ENCODE data around the gene IFT122. TPM values are rescaled to one million over a fixed set of nuclear protein-coding genes. Genes with fewer than 3 reads are reported as not detected.
"Not testable (repeated sequence)": the region's sequence is repeated elsewhere in the genome, so short reads cannot be mapped to it uniquely, and the experiment has no call there.

The IFT122 gene
- total RNA-seq, 1 donor from 2014 or later = 41.6 TPM

DNA sequence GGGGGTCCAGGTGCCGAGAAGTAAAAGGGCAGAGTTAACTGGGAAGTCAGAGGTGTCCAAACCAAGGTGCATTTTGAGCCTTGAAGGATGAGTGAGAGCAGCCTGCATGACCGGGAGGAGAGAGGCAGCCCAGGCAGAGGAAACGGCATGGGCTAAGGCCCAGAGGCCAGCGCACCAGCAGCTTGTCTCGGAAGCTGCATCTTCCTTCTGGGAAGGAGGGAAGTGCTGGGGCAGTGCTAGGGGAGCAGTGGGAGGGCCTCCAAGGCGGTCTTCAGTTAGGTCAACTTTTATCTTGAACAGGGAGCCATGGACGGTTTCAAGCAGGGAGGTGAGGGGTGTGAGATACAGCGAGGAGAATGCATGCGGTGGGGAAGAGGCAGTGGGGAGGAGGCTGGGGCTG lies 104.0 kb downstream of the IFT122 start:
- Mint-ChIP-seq H3K36me3 (no peaks in the 10 kb centered on the region), H3K9me3 (no peaks in the 10 kb centered on the region), H3K27me3 (no peaks in the 10 kb centered on the region), H3K4me1 (ENCODE audit: unreplicated experiment) (peaks cover 16% of the 10 kb centered on the region), H3K27ac (no peak overlapping the region), H3K4me3 (no peak overlapping the region)
- TF ChIP-seq, protein P1, sequence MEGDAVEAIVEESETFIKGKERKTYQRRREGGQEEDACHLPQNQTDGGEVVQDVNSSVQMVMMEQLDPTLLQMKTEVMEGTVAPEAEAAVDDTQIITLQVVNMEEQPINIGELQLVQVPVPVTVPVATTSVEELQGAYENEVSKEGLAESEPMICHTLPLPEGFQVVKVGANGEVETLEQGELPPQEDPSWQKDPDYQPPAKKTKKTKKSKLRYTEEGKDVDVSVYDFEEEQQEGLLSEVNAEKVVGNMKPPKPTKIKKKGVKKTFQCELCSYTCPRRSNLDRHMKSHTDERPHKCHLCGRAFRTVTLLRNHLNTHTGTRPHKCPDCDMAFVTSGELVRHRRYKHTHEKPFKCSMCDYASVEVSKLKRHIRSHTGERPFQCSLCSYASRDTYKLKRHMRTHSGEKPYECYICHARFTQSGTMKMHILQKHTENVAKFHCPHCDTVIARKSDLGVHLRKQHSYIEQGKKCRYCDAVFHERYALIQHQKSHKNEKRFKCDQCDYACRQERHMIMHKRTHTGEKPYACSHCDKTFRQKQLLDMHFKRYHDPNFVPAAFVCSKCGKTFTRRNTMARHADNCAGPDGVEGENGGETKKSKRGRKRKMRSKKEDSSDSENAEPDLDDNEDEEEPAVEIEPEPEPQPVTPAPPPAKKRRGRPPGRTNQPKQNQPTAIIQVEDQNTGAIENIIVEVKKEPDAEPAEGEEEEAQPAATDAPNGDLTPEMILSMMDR (conservative IDR thresholded peaks at IDR 0.05) = no peak
- DNase-seq (ENCODE audit: extremely low spot score, unreplicated experiment) = no peak

GRCh38 chr3:129545951-129546350 lies 105.9 kb downstream of the IFT122 start:
- peaks cover 10% of the 10 kb centered on the region for H3K4me1 Mint-ChIP-seq (ENCODE audit: unreplicated experiment)
- not testable (repeated sequence) for H3K27ac Mint-ChIP-seq; H3K27me3 Mint-ChIP-seq; H3K4me3 Mint-ChIP-seq; DNase-seq (ENCODE audit: extremely low spot score, unreplicated experiment); H3K36me3 Mint-ChIP-seq; H3K9me3 Mint-ChIP-seq

- H3K4me3 Mint-ChIP-seq = no peak overlapping the region
- no peaks in the 10 kb centered on the region for H3K36me3 Mint-ChIP-seq
- no peak for DNase-seq (ENCODE audit: extremely low spot score, unreplicated experiment)
- TF ChIP-seq, protein P1 (conservative IDR thresholded peaks at IDR 0.05) = no peak
- H3K27me3 Mint-ChIP-seq = peaks cover 3% of the 10 kb centered on the region
- no peak overlapping the region for H3K27ac Mint-ChIP-seq
- peaks cover 14% of the 10 kb centered on the region for H3K4me1 Mint-ChIP-seq (ENCODE audit: unreplicated experiment)
- no peaks in the 10 kb centered on the region for H3K9me3 Mint-ChIP-seq
Measured at GRCh38 chr3:129547241-129547640, 107.2 kb downstream of the IFT122 start.

- no peak for DNase-seq (ENCODE audit: extremely low spot score, unreplicated experiment)
- H3K4me3 Mint-ChIP-seq = no peak overlapping the region
- H3K4me1 Mint-ChIP-seq (ENCODE audit: unreplicated experiment) = peaks cover 20% of the 10 kb centered on the region
- TF ChIP-seq, protein P1 (conservative IDR thresholded peaks at IDR 0.05) = no peak
- no peaks in the 10 kb centered on the region for H3K9me3 Mint-ChIP-seq
- H3K36me3 Mint-ChIP-seq = no peaks in the 10 kb centered on the region
- H3K27me3 Mint-ChIP-seq = peaks cover 7% of the 10 kb centered on the region
- no peak overlapping the region for H3K27ac Mint-ChIP-seq
Measured at GRCh38 chr3:129548104-129548965, 108.3 kb downstream of the IFT122 start.

DNA sequence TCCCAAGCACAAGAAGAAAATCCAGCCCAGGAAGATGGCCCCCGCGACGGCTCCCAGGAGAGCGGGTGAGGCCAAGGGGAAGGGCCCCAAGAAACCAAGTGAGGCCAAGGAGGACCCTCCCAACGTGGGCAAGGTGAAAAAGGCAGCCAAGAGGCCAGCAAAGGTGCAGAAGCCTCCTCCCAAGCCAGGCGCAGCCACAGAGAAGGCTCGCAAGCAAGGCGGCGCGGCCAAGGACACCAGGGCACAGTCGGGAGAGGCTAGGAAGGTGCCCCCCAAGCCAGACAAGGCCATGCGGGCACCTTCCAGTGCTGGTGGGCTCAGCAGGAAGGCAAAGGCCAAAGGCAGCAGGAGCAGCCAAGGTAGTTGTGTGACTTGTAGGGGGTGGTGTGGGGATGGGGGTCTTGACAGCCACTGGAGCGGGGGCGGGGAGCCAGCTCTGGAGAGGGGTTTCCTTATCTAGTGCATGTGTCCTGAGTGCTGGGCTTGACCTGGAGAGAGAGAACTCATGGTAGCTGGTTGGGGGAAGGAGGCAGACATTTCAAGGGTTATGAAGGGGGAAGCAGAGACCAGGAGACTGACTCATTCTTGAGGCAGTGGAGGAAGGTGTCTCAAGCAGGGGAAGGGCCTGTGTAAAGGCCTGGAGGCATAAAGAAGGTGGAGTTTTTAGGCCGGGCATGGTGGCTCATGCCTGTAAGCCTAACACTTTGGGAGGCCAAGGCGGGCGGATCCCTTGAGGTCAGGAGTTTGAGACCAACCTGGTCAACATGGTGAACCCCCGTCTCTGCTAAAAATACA lies 109.2 kb downstream of the IFT122 start:
- H3K4me1 Mint-ChIP-seq (ENCODE audit: unreplicated experiment) = peaks cover 28% of the 10 kb centered on the region
- TF ChIP-seq, protein P1 (conservative IDR thresholded peaks at IDR 0.05) = no peak
- no peak overlapping the region for H3K27ac Mint-ChIP-seq
- H3K4me3 Mint-ChIP-seq = no peak overlapping the region
- H3K36me3 Mint-ChIP-seq = no peaks in the 10 kb centered on the region
- no peaks in the 10 kb centered on the region for H3K9me3 Mint-ChIP-seq
- DNase-seq (ENCODE audit: extremely low spot score, unreplicated experiment) = no peak
- peaks cover 7% of the 10 kb centered on the region for H3K27me3 Mint-ChIP-seq

DNA sequence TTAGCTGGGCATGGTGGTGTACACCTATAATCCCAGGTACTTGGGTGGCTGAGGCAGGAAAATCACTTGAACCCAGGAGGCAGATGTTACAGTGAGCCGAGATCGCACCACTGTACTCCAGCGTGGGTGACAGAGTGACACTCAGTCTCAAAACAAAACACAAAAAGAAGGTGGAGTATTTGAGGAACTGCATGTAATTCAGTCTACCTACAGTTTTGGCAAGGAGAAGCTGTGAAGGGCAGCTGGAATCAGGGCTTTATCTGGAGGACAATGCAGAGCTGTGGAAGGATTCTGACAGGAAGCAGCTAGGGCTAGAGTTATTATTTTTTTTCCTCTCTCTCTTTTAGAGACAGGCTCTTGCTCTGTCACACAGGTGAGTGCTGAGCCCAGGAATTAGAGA lies 109.8 kb downstream of the IFT122 start:
- Mint-ChIP-seq H3K9me3 (no peaks in the 10 kb centered on the region), H3K4me3 (no peak overlapping the region), H3K27me3 (peaks cover 7% of the 10 kb centered on the region), H3K36me3 (no peaks in the 10 kb centered on the region), H3K4me1 (ENCODE audit: unreplicated experiment) (peaks cover 34% of the 10 kb centered on the region), H3K27ac (no peak overlapping the region)
- no peak for DNase-seq (ENCODE audit: extremely low spot score, unreplicated experiment)
- TF ChIP-seq, protein P1 (conservative IDR thresholded peaks at IDR 0.05) = no peak

Data from type B pancreatic cell (in vitro differentiated cells).